Parathyroid adenoma (tissue), 2 donors: ENCODE data around the gene HBP1.

Experiments
- H2AFZ ChIP-seq: fragments of 300-600 bp; sonication (generic); one replicate; pipeline ENCODE4 v1.7.0; 2017; ENCODE audit warnings: antibody characterized with exemption, mild to moderate bottlenecking
- H3K27ac ChIP-seq: fragments of 300-600 bp; sonication (generic); one replicate; pipeline ENCODE4 v1.7.0; 2017
- H3K27me3 ChIP-seq: fragments of 300-600 bp; sonication (generic); one replicate; pipeline ENCODE4 v1.7.0; 2017; ENCODE audit warnings: low read length; ENCODE audit not compliant: control insufficient read depth, insufficient read depth
- H3K36me3 ChIP-seq: fragments of 300-600 bp; sonication (generic); one replicate; pipeline ENCODE4 v1.7.0; 2017; ENCODE audit warnings: low read length; ENCODE audit not compliant: control insufficient read depth, insufficient read depth
- H3K4me1 ChIP-seq: fragments of 300-600 bp; sonication (generic); one replicate; pipeline ENCODE4 v1.7.0; 2017; ENCODE audit warnings: control low read depth
- H3K4me2 ChIP-seq: fragments of 300-600 bp; sonication (generic); one replicate; pipeline ENCODE4 v1.7.0; 2017; ENCODE audit warnings: low read length
- H3K4me3 ChIP-seq: fragments of 300-600 bp; sonication (generic); one replicate; pipeline ENCODE4 v1.7.0; 2017; ENCODE audit warnings: low read depth, low read length
- H3K79me2 ChIP-seq: fragments of 300-600 bp; sonication (generic); one replicate; pipeline ENCODE4 v1.7.0; 2017; ENCODE audit warnings: control low read depth
- H3K9ac ChIP-seq: fragments of 300-600 bp; sonication (generic); one replicate; pipeline ENCODE4 v1.7.0; 2017; ENCODE audit warnings: mild to moderate bottlenecking
- H3K9me3 ChIP-seq: fragments of 300-600 bp; sonication (generic); one replicate; pipeline ENCODE4 v1.7.0; 2017; ENCODE audit warnings: low read length; ENCODE audit not compliant: control insufficient read depth
- CTCF ChIP-seq: fragments of 300-600 bp; sonication (generic); IDR thresholded peaks from one replicate; pipeline ENCODE4 v1.7.0; 2017; ENCODE audit warnings: antibody characterized with exemption, mild to moderate bottlenecking
- donor health status: primary hyperparathyroidism.

The HBP1 gene

DNA sequence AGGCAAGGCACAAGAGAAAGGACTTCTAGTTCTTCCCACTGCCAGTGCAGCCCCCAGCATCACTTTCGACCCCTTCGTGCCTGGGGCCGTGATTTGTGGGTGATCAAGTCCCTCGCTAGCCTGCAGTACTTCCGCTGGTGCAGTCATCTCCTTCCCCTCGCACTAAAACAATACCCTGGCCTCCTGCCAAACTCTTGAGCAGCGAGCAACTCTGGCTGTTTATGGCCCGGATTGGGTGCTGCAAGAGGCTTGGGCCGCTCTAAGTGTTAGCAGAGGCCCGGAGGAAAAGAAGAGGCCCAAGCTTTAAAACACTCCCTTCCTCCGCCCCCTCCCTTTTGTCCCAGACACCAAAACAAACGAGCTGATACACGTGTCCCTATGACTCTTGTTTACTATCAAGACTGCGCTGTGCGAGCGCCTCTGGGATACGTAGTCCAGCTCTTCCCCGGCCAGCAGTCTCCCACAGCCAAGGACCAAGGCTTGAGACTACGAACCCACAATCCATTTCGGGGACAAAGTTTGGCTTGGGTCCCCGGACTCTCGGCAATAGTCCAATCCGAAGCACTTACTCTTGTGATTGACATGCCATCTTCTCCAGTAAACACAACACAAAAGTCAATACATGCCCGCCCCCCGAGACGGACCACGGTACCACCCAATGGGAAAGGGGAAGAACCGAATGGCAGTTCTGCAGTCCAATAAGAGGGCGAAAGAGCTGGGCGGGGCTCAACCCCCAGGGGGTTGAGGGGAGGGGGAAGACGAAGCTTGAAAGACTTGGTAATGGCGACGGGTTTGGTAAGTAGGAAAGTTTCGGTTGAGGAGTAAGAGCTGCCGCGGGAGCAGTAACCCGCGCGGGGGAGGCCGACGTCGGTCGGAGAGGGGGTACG is at the start of gene HBP1:
Gene HBP1, plus strand, starts transcription at position 771 of the 887 bp plus-strand sequence. CDS start 10,891 bp downstream, outside the sequence.
- Histone ChIP-seq H3K27ac (peak within 1 kb of the TSS; percentile 96), H3K4me1 (peaks cover 19% of the 10 kb centered on the region), H3K27me3 (no peaks in the 10 kb centered on the region), H3K79me2 (peaks cover 22% of the 10 kb centered on the region), H2AFZ (peak within 1 kb of the TSS; percentile 90), H3K4me2 (peak within 1 kb of the TSS; percentile 67), H3K36me3 (no peaks in the 10 kb centered on the region), H3K9me3 (no peaks in the 10 kb centered on the region), H3K9ac (peak within 1 kb of the TSS; percentile 92), H3K4me3 (peak within 1 kb of the TSS; percentile 91)
- peak; percentile 1 for TF ChIP-seq CTCF

GRCh38 chr7:107119376-107120105 is 49.3 kb upstream of the HBP1 start:
- no peak for TF ChIP-seq CTCF
- no peaks in the 10 kb centered on the region for H3K9me3 ChIP-seq
- no peak overlapping the region for H3K4me3 ChIP-seq
- H3K79me2 ChIP-seq, result no peaks in the 10 kb centered on the region
- no peaks in the 10 kb centered on the region for H3K27me3 ChIP-seq
- no peak overlapping the region for H2AFZ ChIP-seq
- no peak overlapping the region for H3K27ac ChIP-seq
- H3K4me2 ChIP-seq, result no peak overlapping the region
- no peak overlapping the region for H3K9ac ChIP-seq
- peaks cover 13% of the 10 kb centered on the region for H3K4me1 ChIP-seq
- no peaks in the 10 kb centered on the region for H3K36me3 ChIP-seq

GRCh38 chr7:107122486-107122911 is 46.3 kb upstream of the HBP1 start:
- Histone ChIP-seq H3K9me3 (no peaks in the 10 kb centered on the region), H3K27ac (no peak overlapping the region), H3K4me3 (no peak overlapping the region), H3K4me2 (no peak overlapping the region), H2AFZ (no peak overlapping the region), H3K9ac (no peak overlapping the region), H3K27me3 (no peaks in the 10 kb centered on the region), H3K36me3 (no peaks in the 10 kb centered on the region), H3K79me2 (no peaks in the 10 kb centered on the region), H3K4me1 (peaks cover 9% of the 10 kb centered on the region)
- TF ChIP-seq CTCF, result no peak

DNA sequence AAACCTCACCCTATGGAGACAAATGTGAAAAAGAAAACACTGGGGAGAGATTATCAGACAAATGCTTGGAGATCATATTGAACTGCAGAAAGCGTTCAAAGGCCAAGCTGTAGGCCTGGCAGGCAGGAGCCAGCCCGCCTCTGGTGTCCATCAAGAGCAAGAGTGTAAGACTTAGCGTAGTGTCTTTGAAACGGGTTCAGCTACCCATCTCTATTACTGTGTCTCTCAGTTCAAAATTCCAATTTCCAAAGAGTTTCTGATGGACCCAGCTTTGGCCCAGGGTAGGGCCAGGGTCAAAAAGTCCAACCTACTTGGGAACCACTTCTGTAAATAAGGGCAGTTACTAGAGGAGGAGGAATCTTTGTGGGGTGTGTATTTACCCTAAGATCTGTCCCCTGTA is 45.4 kb upstream of the HBP1 start:
- no peak overlapping the region for H3K4me3 ChIP-seq
- no peak overlapping the region for H2AFZ ChIP-seq
- no peaks in the 10 kb centered on the region for H3K9me3 ChIP-seq
- peaks cover 9% of the 10 kb centered on the region for H3K4me1 ChIP-seq
- H3K27me3 ChIP-seq, result no peaks in the 10 kb centered on the region
- TF ChIP-seq CTCF, result no peak
- H3K36me3 ChIP-seq, result no peaks in the 10 kb centered on the region
- H3K9ac ChIP-seq, result no peak overlapping the region
- H3K79me2 ChIP-seq, result no peaks in the 10 kb centered on the region
- no peak overlapping the region for H3K4me2 ChIP-seq
- H3K27ac ChIP-seq, result no peak overlapping the region
